Measurements from ENCODE around the gene GAR1. TPM values are rescaled to one million over a fixed set of nuclear protein-coding genes. Genes with fewer than 3 reads are reported as not detected.
"Not testable (repeated sequence)": the region's sequence is repeated elsewhere in the genome, so short reads cannot be mapped to it uniquely, and the experiment has no call there.

Gene GAR1
- total and polyA plus RNA-seq, 9 donors = 4.3 to 27.9 (median 15.7) TPM

DNA sequence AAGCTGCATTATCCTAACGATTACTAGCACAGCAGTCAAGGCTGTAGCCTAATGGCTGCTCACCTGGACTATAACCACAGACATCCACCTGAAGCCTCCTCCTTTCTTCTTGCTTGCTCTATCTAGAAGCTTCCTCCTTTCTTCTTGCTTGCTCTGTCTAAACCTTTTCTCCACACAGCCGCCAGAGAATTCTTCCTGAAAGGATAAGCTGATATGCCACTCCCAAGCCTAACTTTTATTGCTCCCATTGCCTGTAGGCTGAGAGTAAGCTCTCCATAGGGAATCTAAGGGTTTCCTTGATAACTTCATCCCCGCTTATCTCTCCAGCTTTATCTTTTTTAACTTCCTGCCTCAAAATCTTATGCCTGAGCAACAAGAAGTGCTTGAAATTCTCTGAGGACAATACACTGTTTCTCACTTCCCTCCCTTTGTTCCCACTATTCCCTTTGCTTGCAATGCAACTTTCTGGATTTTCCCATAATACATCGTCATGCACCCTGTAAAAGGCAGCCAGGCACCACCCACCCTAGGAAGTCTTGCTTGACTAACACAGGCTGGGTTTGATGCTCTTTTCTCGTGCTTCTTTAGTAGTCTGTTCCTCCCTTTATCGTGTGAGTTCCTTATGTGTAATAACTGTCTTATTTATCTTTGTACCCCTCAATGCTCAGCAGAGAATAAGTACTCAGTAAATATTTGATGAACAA lies 31.0 kb downstream of the GAR1 start:
- H3K4me1 ChIP-seq (ENCODE audit: insufficient read depth) = no peaks in the 10 kb centered on the region
- intact Hi-C loops (cut with DNase I) = no loop called here
- no peak for DNase-seq
- 51 to 57% (median 51%) methylated on average over 6 of the region's 6 CpGs for WGBS, 3 donors
- H3K27ac ChIP-seq = no peak overlapping the region
- no peaks in the 10 kb centered on the region for H3K36me3 ChIP-seq
- TF ChIP-seq EP300 (IDR thresholded peaks at IDR 0.05) (no peak), POLR2A (IDR thresholded peaks at IDR 0.05) (no peak)
- TF ChIP-seq, protein P1, sequence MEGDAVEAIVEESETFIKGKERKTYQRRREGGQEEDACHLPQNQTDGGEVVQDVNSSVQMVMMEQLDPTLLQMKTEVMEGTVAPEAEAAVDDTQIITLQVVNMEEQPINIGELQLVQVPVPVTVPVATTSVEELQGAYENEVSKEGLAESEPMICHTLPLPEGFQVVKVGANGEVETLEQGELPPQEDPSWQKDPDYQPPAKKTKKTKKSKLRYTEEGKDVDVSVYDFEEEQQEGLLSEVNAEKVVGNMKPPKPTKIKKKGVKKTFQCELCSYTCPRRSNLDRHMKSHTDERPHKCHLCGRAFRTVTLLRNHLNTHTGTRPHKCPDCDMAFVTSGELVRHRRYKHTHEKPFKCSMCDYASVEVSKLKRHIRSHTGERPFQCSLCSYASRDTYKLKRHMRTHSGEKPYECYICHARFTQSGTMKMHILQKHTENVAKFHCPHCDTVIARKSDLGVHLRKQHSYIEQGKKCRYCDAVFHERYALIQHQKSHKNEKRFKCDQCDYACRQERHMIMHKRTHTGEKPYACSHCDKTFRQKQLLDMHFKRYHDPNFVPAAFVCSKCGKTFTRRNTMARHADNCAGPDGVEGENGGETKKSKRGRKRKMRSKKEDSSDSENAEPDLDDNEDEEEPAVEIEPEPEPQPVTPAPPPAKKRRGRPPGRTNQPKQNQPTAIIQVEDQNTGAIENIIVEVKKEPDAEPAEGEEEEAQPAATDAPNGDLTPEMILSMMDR (IDR thresholded peaks at IDR 0.05) = no peak
- no peaks in the 10 kb centered on the region for H3K27me3 ChIP-seq
- H3K9me3 ChIP-seq = no peaks in the 10 kb centered on the region
- no peak overlapping the region for H3K4me3 ChIP-seq

GRCh38 chr4:109847896-109848442 lies 32.4 kb downstream of the GAR1 start, which contains the start of gene LRIT3:
LRIT3 (plus strand) TSS chr4:109848107; CDS start chr4:109848202, 95 bp downstream.
- WGBS, 3 donors = 62 to 74% (median 64%) methylated on average over 5 of the region's 5 CpGs
- no peaks in the 10 kb centered on the region for H3K9me3 ChIP-seq
- no peak within 1 kb of the TSS for H3K4me3 ChIP-seq
- H3K27ac ChIP-seq = no peak within 1 kb of the TSS
- H3K4me1 ChIP-seq (ENCODE audit: insufficient read depth) = no peaks in the 10 kb centered on the region
- no peaks in the 10 kb centered on the region for H3K27me3 ChIP-seq
- TF ChIP-seq, protein P1 (IDR thresholded peaks at IDR 0.05) = no peak
- TF ChIP-seq POLR2A (IDR thresholded peaks at IDR 0.05) (no peak), EP300 (IDR thresholded peaks at IDR 0.05) (no peak)
- no peaks in the 10 kb centered on the region for H3K36me3 ChIP-seq
- no peak for DNase-seq
- intact Hi-C loops (cut with DNase I) = no loop called here

- no peaks in the 10 kb centered on the region for H3K36me3 ChIP-seq
- WGBS, 3 donors = 74 to 79% (median 74%) methylated on average over 2 of the region's 2 CpGs
- DNase-seq = no peak
- no peak for TF ChIP-seq POLR2A (IDR thresholded peaks at IDR 0.05)
- no peak for TF ChIP-seq EP300 (IDR thresholded peaks at IDR 0.05)
- TF ChIP-seq, protein P1 (IDR thresholded peaks at IDR 0.05) = no peak
- H3K4me3 ChIP-seq = no peak overlapping the region
- no peak overlapping the region for H3K27ac ChIP-seq
- H3K9me3 ChIP-seq = no peaks in the 10 kb centered on the region
- no peaks in the 10 kb centered on the region for H3K27me3 ChIP-seq
- no peaks in the 10 kb centered on the region for H3K4me1 ChIP-seq (ENCODE audit: insufficient read depth)
- intact Hi-C loops (cut with DNase I) = no loop called here
Observed at GRCh38 chr4:109848501-109848900, 32.9 kb downstream of the GAR1 start.

DNA sequence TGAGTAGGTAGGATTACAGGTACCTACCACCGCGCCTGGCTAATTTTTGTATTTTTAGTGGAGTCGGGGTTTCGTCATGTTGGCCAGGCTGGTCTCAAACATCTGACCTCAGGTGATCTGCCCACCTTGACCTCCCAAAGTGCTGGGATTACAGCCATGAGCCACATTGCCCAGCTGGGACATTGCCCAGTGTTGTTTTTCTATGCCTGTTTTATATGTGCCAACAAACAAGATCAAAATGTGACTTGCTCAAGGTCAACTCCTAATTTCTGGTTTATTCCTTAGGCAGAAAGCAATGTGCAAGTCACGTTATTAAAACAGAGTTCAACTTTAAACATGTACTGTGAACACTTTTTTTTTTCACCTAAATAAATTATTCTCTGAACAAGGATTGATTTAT lies 35.0 kb downstream of the GAR1 start:
- H3K9me3 ChIP-seq = no peaks in the 10 kb centered on the region
- no peak for DNase-seq
- no peaks in the 10 kb centered on the region for H3K36me3 ChIP-seq
- H3K27ac ChIP-seq = no peak overlapping the region
- intact Hi-C loops (cut with DNase I) = no loop called here
- no peaks in the 10 kb centered on the region for H3K27me3 ChIP-seq
- WGBS, 3 donors = 59 to 64% (median 63%) methylated on average over 5 of the region's 5 CpGs
- no peaks in the 10 kb centered on the region for H3K4me1 ChIP-seq (ENCODE audit: insufficient read depth)
- TF ChIP-seq EP300 (IDR thresholded peaks at IDR 0.05) (no peak), POLR2A (IDR thresholded peaks at IDR 0.05) (no peak)
- TF ChIP-seq, protein P1 (IDR thresholded peaks at IDR 0.05) = no peak
- no peak overlapping the region for H3K4me3 ChIP-seq

GRCh38 chr4:109859426-109860300 lies 44.1 kb downstream of the GAR1 start:
- intact Hi-C loops (cut with DNase I); H3K4me3 ChIP-seq; DNase-seq; H3K36me3 ChIP-seq; H3K4me1 ChIP-seq (ENCODE audit: insufficient read depth); H3K27ac ChIP-seq; H3K9me3 ChIP-seq; H3K27me3 ChIP-seq: not testable (repeated sequence)
- 90 to 92% (median 92%) methylated on average over 4 of the region's 4 CpGs for WGBS, 3 donors
